ENCODE results near the gene MEF2C.

DNA sequence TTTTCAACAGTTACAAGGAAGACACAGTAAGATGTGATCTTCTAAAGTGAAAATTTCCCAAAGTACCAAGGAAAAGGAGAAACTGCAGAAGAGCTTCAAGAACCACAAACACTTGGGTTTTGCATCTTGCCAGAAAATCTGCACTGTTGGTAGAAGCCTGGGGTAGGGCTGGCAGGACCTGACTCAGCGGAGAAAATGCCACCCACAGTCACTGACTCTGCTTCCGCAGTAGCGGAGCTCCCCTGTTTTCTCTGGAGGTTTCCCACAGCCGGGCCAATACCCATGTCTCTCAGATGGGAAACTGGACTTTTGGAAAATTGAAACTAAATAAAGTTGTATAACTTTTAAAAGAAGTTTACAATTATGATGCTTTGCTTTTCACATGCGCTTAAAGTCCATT lies 104.2 kb downstream of the MEF2C start:
- no peak for TF ChIP-seq NR1H2 (CRISPR knock-in tag; IDR thresholded peaks at IDR 0.05; ENCODE audit: borderline replicate concordance, low read depth)
- TF ChIP-seq, protein P1, sequence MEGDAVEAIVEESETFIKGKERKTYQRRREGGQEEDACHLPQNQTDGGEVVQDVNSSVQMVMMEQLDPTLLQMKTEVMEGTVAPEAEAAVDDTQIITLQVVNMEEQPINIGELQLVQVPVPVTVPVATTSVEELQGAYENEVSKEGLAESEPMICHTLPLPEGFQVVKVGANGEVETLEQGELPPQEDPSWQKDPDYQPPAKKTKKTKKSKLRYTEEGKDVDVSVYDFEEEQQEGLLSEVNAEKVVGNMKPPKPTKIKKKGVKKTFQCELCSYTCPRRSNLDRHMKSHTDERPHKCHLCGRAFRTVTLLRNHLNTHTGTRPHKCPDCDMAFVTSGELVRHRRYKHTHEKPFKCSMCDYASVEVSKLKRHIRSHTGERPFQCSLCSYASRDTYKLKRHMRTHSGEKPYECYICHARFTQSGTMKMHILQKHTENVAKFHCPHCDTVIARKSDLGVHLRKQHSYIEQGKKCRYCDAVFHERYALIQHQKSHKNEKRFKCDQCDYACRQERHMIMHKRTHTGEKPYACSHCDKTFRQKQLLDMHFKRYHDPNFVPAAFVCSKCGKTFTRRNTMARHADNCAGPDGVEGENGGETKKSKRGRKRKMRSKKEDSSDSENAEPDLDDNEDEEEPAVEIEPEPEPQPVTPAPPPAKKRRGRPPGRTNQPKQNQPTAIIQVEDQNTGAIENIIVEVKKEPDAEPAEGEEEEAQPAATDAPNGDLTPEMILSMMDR (CRISPR knock-in tag; IDR thresholded peaks at IDR 0.05), result no peak
- no peak for TF ChIP-seq CEBPG (CRISPR knock-in tag; IDR thresholded peaks at IDR 0.05)
- no peak for TF ChIP-seq BCL6 (CRISPR knock-in tag; IDR thresholded peaks at IDR 0.05)
- TF ChIP-seq PHF20 (CRISPR knock-in tag; IDR thresholded peaks at IDR 0.05), result no peak
